Upper lobe of right lung (tissue), 1 donor: ENCODE data around the gene GATAD2A. TPM values are rescaled to one million over a fixed set of nuclear protein-coding genes. Genes with fewer than 3 reads are reported as not detected.
"Not testable (repeated sequence)": the region's sequence is repeated elsewhere in the genome, so short reads cannot be mapped to it uniquely, and the experiment has no call there.

Experiments used
- ATAC-seq: fragments of 200-7000 bp; cut with Tn5 transposase; one replicate; pipeline ENCODE4 v1.9.1; 2020; ENCODE audit warnings: mild to moderate bottlenecking, moderate library complexity
- DNase-seq: peaks from one replicate; pipeline ENCODE4 v3.0.0-alpha.2; 2020
- H3K27ac ChIP-seq: fragments of 200-600 bp; one replicate; pipeline ENCODE4 v1.8.0; 2022
- H3K27me3 ChIP-seq: fragments of 200-600 bp; one replicate; pipeline ENCODE4 v1.8.0; 2022; ENCODE audit warnings: mild to moderate bottlenecking
- H3K36me3 ChIP-seq: fragments of 200-600 bp; one replicate; pipeline ENCODE4 v1.8.0; 2022
- H3K4me1 ChIP-seq: fragments of 200-600 bp; one replicate; pipeline ENCODE4 v1.8.0; 2022
- H3K4me3 ChIP-seq: fragments of 200-600 bp; one replicate; pipeline ENCODE4 v1.8.0; 2022; ENCODE audit warnings: mild to moderate bottlenecking
- H3K9me3 ChIP-seq: fragments of 200-600 bp; one replicate; pipeline ENCODE4 v1.8.0; 2022
- intact Hi-C: fragments of 100-400 bp; cut with DNase I; formaldehyde crosslinking; loops from one replicate; pipeline ENCODE4 v1.11.0; 2022
- total RNA-seq: library from RNA; stranded (reverse); fragmentation: NEBNext Ultra II Directional; extraction: Animal tissue kit (Norgen Biotek cat#: 25700); gene quantifications from one replicate; pipeline ENCODE4 v1.2.1, GENCODE V29; 2021
- TF ChIP-seq, protein P1 (sequence below): fragments of 200-600 bp; IDR thresholded peaks from one replicate; pipeline ENCODE4 v1.8.0; 2022; ENCODE audit warnings: antibody characterized with exemption
- donor health status: DM: no; HTN: yes; CAD: no; lungs with severe emphysema.

The GATAD2A gene
- total RNA-seq, 1 donor from 2014 or later: 85.8 TPM

DNA sequence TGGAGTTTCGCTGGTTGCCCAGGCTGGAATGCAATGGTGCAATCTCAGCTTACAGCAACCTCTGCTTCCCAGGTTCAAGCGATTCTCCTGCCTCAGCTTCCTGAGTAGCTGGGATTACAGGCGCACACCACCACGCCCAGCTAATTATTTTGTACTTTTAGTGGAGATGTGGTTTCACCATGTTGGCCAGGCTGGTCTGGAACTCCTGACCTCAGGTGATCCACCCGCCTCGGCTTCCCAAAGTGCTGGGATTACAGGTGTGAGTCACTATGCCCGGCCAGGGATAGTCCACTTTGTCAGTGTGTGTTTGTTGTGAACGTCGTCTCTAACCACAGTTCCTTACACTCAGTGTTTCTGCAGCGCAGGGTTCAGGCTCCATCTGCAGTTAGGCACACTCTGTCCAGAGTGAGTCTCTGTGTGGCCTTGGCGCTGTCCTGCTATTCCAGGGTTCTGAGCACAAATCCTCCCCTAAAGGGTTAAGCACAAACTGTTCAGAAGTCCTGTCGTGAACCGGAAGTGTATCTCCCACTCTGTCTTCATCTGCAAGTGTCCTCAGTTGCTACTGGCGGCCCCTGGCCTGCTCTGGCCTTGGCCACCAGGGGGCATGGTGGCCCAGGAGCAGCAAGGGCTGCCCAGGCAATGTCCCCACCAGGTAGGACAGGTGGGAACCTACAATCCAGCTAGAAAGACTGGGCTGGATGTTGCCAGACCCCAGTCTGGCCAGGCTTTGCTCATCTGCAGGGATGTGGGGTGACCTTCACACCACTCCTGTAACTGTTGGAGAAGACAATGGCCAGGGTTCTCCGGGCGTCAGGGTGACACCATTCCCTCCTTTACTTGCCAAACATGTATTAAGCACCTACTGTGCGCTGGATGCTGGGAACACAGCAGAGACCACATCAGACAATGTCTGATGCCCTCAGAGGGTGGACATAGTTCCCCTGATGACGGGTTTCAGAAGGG is 38.8 kb upstream of the GATAD2A start:
- H3K36me3 ChIP-seq: no peaks in the 10 kb centered on the region
- TF ChIP-seq, protein P1, sequence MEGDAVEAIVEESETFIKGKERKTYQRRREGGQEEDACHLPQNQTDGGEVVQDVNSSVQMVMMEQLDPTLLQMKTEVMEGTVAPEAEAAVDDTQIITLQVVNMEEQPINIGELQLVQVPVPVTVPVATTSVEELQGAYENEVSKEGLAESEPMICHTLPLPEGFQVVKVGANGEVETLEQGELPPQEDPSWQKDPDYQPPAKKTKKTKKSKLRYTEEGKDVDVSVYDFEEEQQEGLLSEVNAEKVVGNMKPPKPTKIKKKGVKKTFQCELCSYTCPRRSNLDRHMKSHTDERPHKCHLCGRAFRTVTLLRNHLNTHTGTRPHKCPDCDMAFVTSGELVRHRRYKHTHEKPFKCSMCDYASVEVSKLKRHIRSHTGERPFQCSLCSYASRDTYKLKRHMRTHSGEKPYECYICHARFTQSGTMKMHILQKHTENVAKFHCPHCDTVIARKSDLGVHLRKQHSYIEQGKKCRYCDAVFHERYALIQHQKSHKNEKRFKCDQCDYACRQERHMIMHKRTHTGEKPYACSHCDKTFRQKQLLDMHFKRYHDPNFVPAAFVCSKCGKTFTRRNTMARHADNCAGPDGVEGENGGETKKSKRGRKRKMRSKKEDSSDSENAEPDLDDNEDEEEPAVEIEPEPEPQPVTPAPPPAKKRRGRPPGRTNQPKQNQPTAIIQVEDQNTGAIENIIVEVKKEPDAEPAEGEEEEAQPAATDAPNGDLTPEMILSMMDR: peak; percentile 98
- H3K4me1 ChIP-seq: peaks cover 18% of the 10 kb centered on the region
- DNase-seq: peak; percentile 90
- peak; percentile 96 for ATAC-seq
- intact Hi-C loops: no loop called here
- H3K4me3 ChIP-seq: no peak overlapping the region
- H3K9me3 ChIP-seq: no peaks in the 10 kb centered on the region
- peak overlapping the region; percentile 55 for H3K27ac ChIP-seq
- no peaks in the 10 kb centered on the region for H3K27me3 ChIP-seq

DNA sequence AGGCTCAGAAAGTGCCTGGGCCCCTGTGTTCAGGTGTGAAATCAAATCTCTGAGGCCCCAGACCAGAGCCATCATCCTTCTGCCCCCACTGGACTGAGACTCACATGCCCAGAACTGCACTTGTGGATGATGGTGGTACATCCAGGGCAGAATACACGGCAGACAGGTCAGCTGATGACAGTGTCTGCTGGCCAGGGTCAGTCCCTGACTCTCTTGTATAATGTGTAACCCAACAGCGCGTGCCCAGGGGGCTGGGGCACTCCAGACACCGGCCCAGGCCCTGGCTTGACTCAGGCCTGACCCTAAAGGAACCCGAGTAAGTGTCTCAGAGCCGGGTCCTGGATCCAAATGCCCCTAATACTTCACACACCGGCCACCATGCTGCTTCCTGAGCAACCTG is 37.4 kb upstream of the GATAD2A start:
- no peak for DNase-seq
- Histone ChIP-seq H3K36me3 (no peaks in the 10 kb centered on the region), H3K4me3 (no peak overlapping the region), H3K27me3 (no peaks in the 10 kb centered on the region), H3K27ac (no peak overlapping the region), H3K4me1 (peaks cover 27% of the 10 kb centered on the region), H3K9me3 (no peaks in the 10 kb centered on the region)
- ATAC-seq: no peak
- TF ChIP-seq, protein P1: no peak
- intact Hi-C loops: no loop called here

DNA sequence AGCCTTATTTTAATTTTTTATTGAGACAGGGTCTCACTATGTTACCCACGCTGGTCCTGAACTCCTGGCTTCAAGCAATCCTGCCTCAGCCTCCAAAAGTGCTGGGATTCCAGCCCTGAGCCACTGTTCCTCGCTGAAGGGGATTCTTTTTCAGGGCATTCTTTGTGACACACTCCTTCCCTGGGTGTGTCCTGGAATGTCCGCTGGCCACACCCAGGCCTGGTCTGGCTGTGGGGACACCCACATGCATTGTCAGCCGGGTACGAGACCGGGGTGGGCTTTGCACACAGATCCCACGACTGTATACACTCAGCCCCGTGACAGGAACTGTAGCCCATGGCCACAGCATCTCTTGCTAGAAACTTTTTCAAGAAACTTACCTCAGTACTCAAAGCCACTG is 34.4 kb upstream of the GATAD2A start:
- Histone ChIP-seq H3K36me3 (no peaks in the 10 kb centered on the region), H3K4me3 (no peak overlapping the region), H3K4me1 (peaks cover 25% of the 10 kb centered on the region), H3K27ac (peak overlapping the region; percentile 47), H3K27me3 (no peaks in the 10 kb centered on the region), H3K9me3 (no peaks in the 10 kb centered on the region)
- ATAC-seq (no peak), DNase-seq (no peak)
- TF ChIP-seq, protein P1: no peak
- intact Hi-C loops: no loop called here

- H3K27ac ChIP-seq: peak overlapping the region; percentile 81
- no peaks in the 10 kb centered on the region for H3K36me3 ChIP-seq
- H3K4me1 ChIP-seq: peaks cover 28% of the 10 kb centered on the region
- ATAC-seq: peak; percentile 95
- H3K27me3 ChIP-seq: no peaks in the 10 kb centered on the region
- no peaks in the 10 kb centered on the region for H3K9me3 ChIP-seq
- intact Hi-C loops: no loop called here
- H3K4me3 ChIP-seq: peak overlapping the region; percentile 25
- DNase-seq: peak; percentile 85
- TF ChIP-seq, protein P1: no peak
Observed at GRCh38 chr19:19372656-19373416, 32.6 kb upstream of the GATAD2A start.

DNA sequence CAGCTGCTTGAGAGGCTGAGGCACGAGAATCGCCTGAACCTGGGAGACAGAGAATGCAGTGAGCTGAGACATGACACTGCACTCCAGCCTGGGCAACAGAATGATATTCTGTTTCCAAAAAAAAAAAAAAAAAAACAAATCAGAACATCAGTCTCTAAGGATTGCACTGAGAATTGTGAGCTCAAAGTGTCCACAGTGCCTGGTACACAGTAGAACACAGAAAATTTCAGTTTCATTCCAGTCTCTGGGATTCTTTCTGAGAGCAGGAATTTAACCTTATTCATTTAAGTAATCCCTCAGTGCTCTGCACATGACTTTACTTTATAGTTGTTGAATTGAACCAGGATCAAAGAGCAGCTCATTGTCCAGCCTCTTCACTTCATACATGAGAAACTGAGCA is 25.9 kb upstream of the GATAD2A start:
- Histone ChIP-seq H3K27ac (no peak overlapping the region), H3K4me1 (peaks cover 32% of the 10 kb centered on the region)
- intact Hi-C loops: no loop called here

DNA sequence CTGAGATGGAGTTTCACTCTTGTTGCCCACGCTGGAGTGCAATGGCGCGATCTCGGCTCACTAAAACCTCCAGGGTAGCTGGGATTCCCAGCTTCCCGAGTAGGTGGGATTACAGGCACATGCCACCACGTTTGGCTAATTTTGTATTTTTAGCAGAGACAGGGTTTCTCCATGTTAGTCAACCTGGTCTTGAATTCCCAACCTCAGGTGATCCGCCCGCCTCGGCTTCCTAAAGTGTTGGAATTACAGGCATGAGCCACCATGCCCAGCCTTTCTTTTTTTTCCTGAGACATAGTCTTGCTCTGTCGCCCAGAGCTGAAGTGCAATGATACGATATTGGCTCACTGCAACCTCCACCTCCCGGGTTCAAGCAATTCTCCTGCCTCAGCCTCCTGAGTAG is 25.2 kb upstream of the GATAD2A start:
- H3K36me3 ChIP-seq, H3K27me3 ChIP-seq, H3K27ac ChIP-seq, H3K9me3 ChIP-seq, intact Hi-C loops, H3K4me3 ChIP-seq, DNase-seq, ATAC-seq: not testable (repeated sequence)
- H3K4me1 ChIP-seq: peaks cover 36% of the 10 kb centered on the region

More for the DNA sequence above, 25.9 kb upstream of the GATAD2A start:
- TF ChIP-seq, protein P1: no peak
- Histone ChIP-seq H3K36me3 (no peaks in the 10 kb centered on the region), H3K9me3 (no peaks in the 10 kb centered on the region), H3K4me3 (no peak overlapping the region), H3K27me3 (no peaks in the 10 kb centered on the region)
- ATAC-seq: no peak
- no peak for DNase-seq
